NCI-H1105 (cell line): ENCODE results near the gene RNF214.
"Not testable (repeated sequence)": the region's sequence is repeated elsewhere in the genome, so short reads cannot be mapped to it uniquely, and the experiment has no call there.

ENCODE experiments used
- DNase-seq: peaks from one replicate; lab custom pipeline; 2025; lab: John Stamatoyannopoulos, UW

RNF214 gene

GRCh38 chr11:117197516-117198456 lies 34.7 kb upstream of the RNF214 start:
- DNase-seq, result no peak

GRCh38 chr11:117198613-117199012 lies 33.9 kb upstream of the RNF214 start:
- DNase-seq, result no peak

GRCh38 chr11:117199053-117199915 lies 33.2 kb upstream of the RNF214 start, which contains the start of gene TAGLN:
Gene TAGLN, plus strand, starts transcription at chr11:117199370. Its CDS starts 3,644 bp downstream, at chr11:117203014.
- no peak for DNase-seq

GRCh38 chr11:117199916-117200812 lies 32.3 kb upstream of the RNF214 start:
- no peak for DNase-seq

- no peak for DNase-seq
Measured at GRCh38 chr11:117200813-117201657, 31.4 kb upstream of the RNF214 start.

- DNase-seq, result no peak
Measured at GRCh38 chr11:117201658-117202305, 30.7 kb upstream of the RNF214 start.

- no peak for DNase-seq
Measured at GRCh38 chr11:117202386-117203068, 29.9 kb upstream of the RNF214 start.

GRCh38 chr11:117203069-117203407 lies 29.4 kb upstream of the RNF214 start:
- no peak for DNase-seq

GRCh38 chr11:117204283-117205080 lies 28.0 kb upstream of the RNF214 start:
- no peak for DNase-seq

GRCh38 chr11:117205211-117205818 lies 27.2 kb upstream of the RNF214 start:
- no peak for DNase-seq

GRCh38 chr11:117206111-117206510 lies 26.4 kb upstream of the RNF214 start:
- not testable (repeated sequence) for DNase-seq

GRCh38 chr11:117206859-117207258 lies 25.6 kb upstream of the RNF214 start:
- not testable (repeated sequence) for DNase-seq

GRCh38 chr11:117207481-117207880 lies 25.0 kb upstream of the RNF214 start:
- DNase-seq, result not testable (repeated sequence)

- DNase-seq, result not testable (repeated sequence)
Measured at GRCh38 chr11:117208710-117209109, 23.8 kb upstream of the RNF214 start.

GRCh38 chr11:117209351-117210125 lies 22.9 kb upstream of the RNF214 start:
- DNase-seq, result not testable (repeated sequence)

- DNase-seq, result no peak
Measured at GRCh38 chr11:117210620-117211019, 21.9 kb upstream of the RNF214 start.

- no peak for DNase-seq
Measured at GRCh38 chr11:117212697-117213355, 19.6 kb upstream of the RNF214 start.
